GM12878 (cell line): ENCODE measurements around the gene ZFP36. TPM values are rescaled to one million over a fixed set of nuclear protein-coding genes. Genes with fewer than 3 reads are reported as not detected.

Experiments used
- BCL3 ChIP-seq: IDR thresholded peaks from 2 replicates; pipeline ENCODE4 v1.6.1; 2011; ENCODE audit warnings: borderline replicate concordance, low read depth, mild to moderate bottlenecking, moderate library complexity, low read length; ENCODE audit not compliant: insufficient read depth, poor library complexity, severe bottlenecking
- BCLAF1 ChIP-seq: fragments of 450-650 bp; IDR thresholded peaks from 2 replicates; pipeline ENCODE4 v1.6.1; 2017; ENCODE audit warnings: antibody characterized with exemption, mild to moderate bottlenecking, moderate library complexity
- CBX3 ChIP-seq: fragments of 200-600 bp; sonication (generic); IDR thresholded peaks from 2 replicates; pipeline ENCODE4 v1.6.1; 2016; ENCODE audit warnings: low read depth, borderline replicate concordance
- EED ChIP-seq: sonication (generic); IDR thresholded peaks from 2 replicates; pipeline ENCODE4 v1.6.1; 2016; ENCODE audit warnings: antibody characterized with exemption, low read depth
- IKZF2 ChIP-seq, 2 experiments: fragments of 450-650 bp; IDR thresholded peaks; 2 replicates each; pipeline ENCODE4 v1.6.1; 2017; ENCODE audit warnings: mild to moderate bottlenecking in 2 of 2, moderate library complexity in 2 of 2
- KDM1A ChIP-seq: fragments of 200-600 bp; sonication (generic); IDR thresholded peaks from 2 replicates; pipeline ENCODE4 v1.6.1; 2016; ENCODE audit warnings: borderline replicate concordance
- MEF2A ChIP-seq: IDR thresholded peaks from 2 replicates; pipeline ENCODE4 v1.6.1; 2011; ENCODE audit warnings: low read depth, mild to moderate bottlenecking, low read length, moderate library complexity; ENCODE audit not compliant: insufficient read depth
- MLLT1 ChIP-seq: fragments of 450-650 bp; IDR thresholded peaks from 2 replicates; pipeline ENCODE4 v1.6.1; 2016; ENCODE audit warnings: mild to moderate bottlenecking
- MYC ChIP-seq: IDR thresholded peaks from 2 replicates; pipeline ENCODE4 v1.6.1; 2011; ENCODE audit warnings: mild to moderate bottlenecking, low read length, moderate library complexity, inconsistent platforms; ENCODE audit not compliant: insufficient read depth, insufficient replicate concordance, insufficient read length, severe bottlenecking
- NKRF ChIP-seq: fragments of 450-650 bp; conservative IDR thresholded peaks from 2 replicates; pipeline ENCODE4 v1.6.1; 2017; ENCODE audit warnings: mild to moderate bottlenecking, moderate library complexity
- PAX5 ChIP-seq: IDR thresholded peaks from 2 replicates; pipeline ENCODE4 v1.6.1; 2011; ENCODE audit warnings: low read depth, low read length, borderline replicate concordance
- POU2F2 ChIP-seq: IDR thresholded peaks from 3 replicates; pipeline ENCODE4 v1.6.1; 2011; ENCODE audit warnings: low read depth, mild to moderate bottlenecking, low read length, borderline replicate concordance
- SIX5 ChIP-seq: IDR thresholded peaks from 2 replicates; pipeline ENCODE4 v1.6.1; 2011; ENCODE audit warnings: mild to moderate bottlenecking, low read depth, low read length, moderate library complexity; ENCODE audit not compliant: severe bottlenecking
- TCF12 ChIP-seq: IDR thresholded peaks from 2 replicates; pipeline ENCODE4 v1.6.1; 2011; ENCODE audit warnings: low read depth, mild to moderate bottlenecking, low read length
- ZBED1 ChIP-seq: IDR thresholded peaks from 2 replicates; pipeline ENCODE4 v1.6.1; 2016; ENCODE audit warnings: borderline replicate concordance
- ZNF217 ChIP-seq: fragments of 450-650 bp; IDR thresholded peaks from 2 replicates; pipeline ENCODE4 v1.6.1; 2017; ENCODE audit warnings: antibody characterized with exemption, mild to moderate bottlenecking
- polyA plus RNA-seq, 11 experiments: library from polyadenylated mRNA; depleted of rRNA in 4 of 11; unstranded in 6 of 11; stranded (reverse) in 5 of 11; fragments of >200 nt; fragmentation: Nextera tagmentation in 4 of 11; fragmentation: Illumina TruSeq in 1 of 11; extraction: Ambion mirVana in 4 of 11; extraction: Trizol in 1 of 11; gene quantifications; 1 replicate in 1 of 11; 2 replicates in 10 of 11; pipeline versions ENCODE4 v1.2.1 to v1.2.3, GENCODE V29; 2011 to 2016; ENCODE audit warnings: inconsistent platforms in 2 of 11, missing spikeins in 2 of 11, low read depth in 1 of 11
- total RNA-seq, 4 experiments: library from RNA; depleted of rRNA in 3 of 4; stranded (reverse); fragments of >200 nt in 3 of 4; fragmentation: Illumina TruSeq in 1 of 4; extraction: Trizol in 1 of 4; gene quantifications; 2 replicates each; pipeline versions ENCODE4 v1.2.1 to v1.2.3, GENCODE V29; 2013 to 2021
- TF ChIP-seq, protein P1 (sequence below): IDR thresholded peaks from 2 replicates; pipeline ENCODE4 v1.6.1; 2011; ENCODE audit warnings: low read depth, mild to moderate bottlenecking, low read length, moderate library complexity, borderline replicate concordance; ENCODE audit errors: extremely low read depth
- TF ChIP-seq, protein P2 (sequence below): IDR thresholded peaks from 2 replicates; pipeline ENCODE4 v1.6.1; 2012; ENCODE audit warnings: low read length, inconsistent platforms

ZFP36 gene
- total and polyA plus RNA-seq, 10 of the 15 experiments (the other 5 are each of a cell fraction or from before 2014, with no cell fraction given): 5.3 to 55.0 (median 18.1) TPM

GRCh38 chr19:39397360-39398296, 9.0 kb upstream of the ZFP36 start (continued):
- TF ChIP-seq MLLT1 (peak; percentile 89), BCL3 (no peak), MEF2A (peak; percentile 44; the same call in 1 of the 2 replicates), POU2F2 (peak; percentile 75; the same call in 1 of the 3 replicates), ZNF217 (peak; percentile 38; the same call in 1 of the 2 replicates), SIX5 (no peak), MYC (no peak), BCLAF1 (no peak), IKZF2 (IDR thresholded peaks at IDR 0.05) (peak; percentile 59 to 71), ZBED1 (no peak), KDM1A (no peak), EED (peak; percentile 47), CBX3 (no peak), TCF12 (0 out of 2 replicates have a peak, but pooled peaks have one; percentile 9), NKRF (no peak; the same call in 1 of the 2 replicates), PAX5 (peak; percentile 41; the same call in 1 of the 2 replicates)
- TF ChIP-seq, protein P1, sequence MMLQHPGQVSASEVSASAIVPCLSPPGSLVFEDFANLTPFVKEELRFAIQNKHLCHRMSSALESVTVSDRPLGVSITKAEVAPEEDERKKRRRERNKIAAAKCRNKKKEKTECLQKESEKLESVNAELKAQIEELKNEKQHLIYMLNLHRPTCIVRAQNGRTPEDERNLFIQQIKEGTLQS: no peak
- TF ChIP-seq, protein P2, sequence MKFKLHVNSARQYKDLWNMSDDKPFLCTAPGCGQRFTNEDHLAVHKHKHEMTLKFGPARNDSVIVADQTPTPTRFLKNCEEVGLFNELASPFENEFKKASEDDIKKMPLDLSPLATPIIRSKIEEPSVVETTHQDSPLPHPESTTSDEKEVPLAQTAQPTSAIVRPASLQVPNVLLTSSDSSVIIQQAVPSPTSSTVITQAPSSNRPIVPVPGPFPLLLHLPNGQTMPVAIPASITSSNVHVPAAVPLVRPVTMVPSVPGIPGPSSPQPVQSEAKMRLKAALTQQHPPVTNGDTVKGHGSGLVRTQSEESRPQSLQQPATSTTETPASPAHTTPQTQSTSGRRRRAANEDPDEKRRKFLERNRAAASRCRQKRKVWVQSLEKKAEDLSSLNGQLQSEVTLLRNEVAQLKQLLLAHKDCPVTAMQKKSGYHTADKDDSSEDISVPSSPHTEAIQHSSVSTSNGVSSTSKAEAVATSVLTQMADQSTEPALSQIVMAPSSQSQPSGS: no peak
